Measurements from ENCODE around the gene OR1F1. TPM values are rescaled to one million over a fixed set of nuclear protein-coding genes. Genes with fewer than 3 reads are reported as not detected.

OR1F1 gene
- total RNA-seq, 1 experiment from 2014 or later = 0.26 TPM

- DNase-seq (ENCODE audit: low read depth, low spot score) (no peak), ATAC-seq (no peak)
- H3K4me1 ChIP-seq (ENCODE audit: control insufficient read depth, insufficient read depth, low read length) = no peaks in the 10 kb centered on the region
- H3K27ac ChIP-seq (ENCODE audit: low read length) = no peak overlapping the region
- H3K9me3 ChIP-seq (ENCODE audit: control insufficient read depth, insufficient read depth, low read depth, low read length) = no peaks in the 10 kb centered on the region
- in situ Hi-C loops (cut with HindIII; ENCODE audit: low pct_unique_long_range_greater_than_20kb, low sequenced_read_pairs) (no loop called here), intact Hi-C loops (cut with micrococcal nuclease; ENCODE audit: unreplicated experiment) (no loop called here)
- H3K36me3 ChIP-seq (ENCODE audit: control insufficient read depth, insufficient read depth, low read length) = no peaks in the 10 kb centered on the region
- POLR2A ChIA-PET = no interaction called here
- no peak for TF ChIP-seq SIN3A (IDR thresholded peaks at IDR 0.05; ENCODE audit: borderline replicate concordance, insufficient read depth, low read depth, low read length)
- no peak for TF ChIP-seq REST (IDR thresholded peaks at IDR 0.05; ENCODE audit: insufficient read depth in 1 of 2, low read depth in 2 of 2, low read length in 1 of 2)
- TF ChIP-seq TCF7L2 (IDR thresholded peaks at IDR 0.05; ENCODE audit: low read depth, low read length) = no peak
- no peak for TF ChIP-seq CTCF (IDR thresholded peaks at IDR 0.05)
- TF ChIP-seq POLR2AphosphoS5 (IDR thresholded peaks at IDR 0.05; ENCODE audit: low read depth, low read length) = no peak
- CTCF ChIA-PET = no interaction called here
- no TSS peak for BruUV-seq (replicated peaks)
- H3K4me3 ChIP-seq (ENCODE audit: low read depth in 2 of 2, low read length in 2 of 2) = no peak overlapping the region
- no peaks in the 10 kb centered on the region for H3K27me3 ChIP-seq (ENCODE audit: control insufficient read depth, insufficient read depth, low read length)
Observed at GRCh38 chr16:3142770-3143169, 45.2 kb upstream of the OR1F1 start.

- Histone ChIP-seq H3K36me3 (ENCODE audit: control insufficient read depth, insufficient read depth, low read length) (no peaks in the 10 kb centered on the region), H3K27ac (ENCODE audit: low read length) (no peak overlapping the region), H3K4me3 (ENCODE audit: low read depth in 2 of 2, low read length in 2 of 2) (no peak overlapping the region), H3K27me3 (ENCODE audit: control insufficient read depth, insufficient read depth, low read length) (no peaks in the 10 kb centered on the region), H3K9me3 (ENCODE audit: control insufficient read depth, insufficient read depth, low read depth, low read length) (no peaks in the 10 kb centered on the region), H3K4me1 (ENCODE audit: control insufficient read depth, insufficient read depth, low read length) (no peaks in the 10 kb centered on the region)
- in situ Hi-C loops (cut with HindIII; ENCODE audit: low pct_unique_long_range_greater_than_20kb, low sequenced_read_pairs) (no loop called here), intact Hi-C loops (cut with micrococcal nuclease; ENCODE audit: unreplicated experiment) (no loop called here)
- no peak for TF ChIP-seq TCF7L2 (IDR thresholded peaks at IDR 0.05; ENCODE audit: low read depth, low read length)
- no peak for TF ChIP-seq CTCF (IDR thresholded peaks at IDR 0.05)
- TF ChIP-seq POLR2AphosphoS5 (IDR thresholded peaks at IDR 0.05; ENCODE audit: low read depth, low read length) = no peak
- no peak for TF ChIP-seq SIN3A (IDR thresholded peaks at IDR 0.05; ENCODE audit: borderline replicate concordance, insufficient read depth, low read depth, low read length)
- no peak for TF ChIP-seq REST (IDR thresholded peaks at IDR 0.05; ENCODE audit: insufficient read depth in 1 of 2, low read depth in 2 of 2, low read length in 1 of 2)
- ChIA-PET CTCF (no interaction called here), POLR2A (no interaction called here)
- ATAC-seq (no peak), DNase-seq (ENCODE audit: low read depth, low spot score) (no peak)
- BruUV-seq (replicated peaks) = no TSS peak
Observed at GRCh38 chr16:3143189-3143588, 44.8 kb upstream of the OR1F1 start.

Data from Panc1 (cell line).